Measurements from ENCODE around the gene TANK. TPM values are rescaled to one million over a fixed set of nuclear protein-coding genes. Genes with fewer than 3 reads are reported as not detected.

Gene TANK
- polyA plus RNA-seq, 1 donor from 2014 or later = 58.1 TPM

DNA sequence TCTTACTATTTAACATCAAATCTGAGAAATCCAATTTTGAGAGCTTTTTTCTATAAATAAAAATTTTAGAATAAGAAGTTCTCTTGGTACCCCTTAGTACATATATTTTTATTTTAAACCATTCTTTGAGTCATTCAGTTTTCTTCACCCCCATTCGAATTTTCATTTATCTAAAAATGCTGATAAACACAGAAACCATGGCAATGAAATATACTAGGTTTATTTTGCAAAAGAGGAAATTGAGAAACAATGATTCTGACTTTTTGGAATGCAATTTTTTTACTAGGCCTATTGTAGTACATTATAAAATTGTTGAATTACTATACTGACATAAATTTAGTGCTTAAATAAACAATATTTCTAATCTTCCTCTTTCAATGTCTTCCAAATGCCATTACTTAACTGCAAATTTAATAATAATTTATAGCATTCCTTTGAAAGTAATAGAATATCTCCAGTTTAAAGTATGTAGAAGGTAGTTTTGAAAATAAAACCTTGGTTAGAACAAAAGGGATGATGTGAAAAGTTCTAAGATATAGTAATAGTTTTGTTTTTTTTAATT lies 46.3 kb downstream of the TANK start:
- no peak overlapping the region for H3K9ac ChIP-seq (ENCODE audit: low read length)
- no peaks in the 10 kb centered on the region for H3K9me3 ChIP-seq (ENCODE audit: low read length)
- no peak overlapping the region for H3K4me2 ChIP-seq (ENCODE audit: low read length)
- H2AFZ ChIP-seq (ENCODE audit: low read depth, low read length) = no peak overlapping the region
- no peaks in the 10 kb centered on the region for H3K79me2 ChIP-seq (replicated peaks; ENCODE audit: insufficient read depth, low read length)
- peaks cover 6% of the 10 kb centered on the region for H3K36me3 ChIP-seq (ENCODE audit: insufficient read depth, low read length)
- H3F3A ChIP-seq (ENCODE audit: insufficient read depth, low read length, poor library complexity, severe bottlenecking) = no peaks in the 10 kb centered on the region
- H3K27me3 ChIP-seq (ENCODE audit: insufficient read depth, low read depth, low read length) = no peaks in the 10 kb centered on the region
- no peaks in the 10 kb centered on the region for H3K9me2 ChIP-seq (ENCODE audit: insufficient read depth, low read length)
- TF ChIP-seq EP300 (conservative IDR thresholded peaks at IDR 0.05; ENCODE audit: poor library complexity, severe bottlenecking) (no peak), TAF1 (IDR thresholded peaks at IDR 0.05; ENCODE audit: low read depth) (no peak), SMC3 (conservative IDR thresholded peaks at IDR 0.05; ENCODE audit: poor library complexity) (no peak), MXI1 (conservative IDR thresholded peaks at IDR 0.05; ENCODE audit: poor library complexity, severe bottlenecking) (no peak), RAD21 (conservative IDR thresholded peaks at IDR 0.05) (no peak), POLR2AphosphoS5 (IDR thresholded peaks at IDR 0.05) (no peak), EZH2 (IDR thresholded peaks at IDR 0.05; ENCODE audit: borderline replicate concordance, insufficient read depth, low read length, poor library complexity, severe bottlenecking) (no peak)
- TF ChIP-seq, protein P1, sequence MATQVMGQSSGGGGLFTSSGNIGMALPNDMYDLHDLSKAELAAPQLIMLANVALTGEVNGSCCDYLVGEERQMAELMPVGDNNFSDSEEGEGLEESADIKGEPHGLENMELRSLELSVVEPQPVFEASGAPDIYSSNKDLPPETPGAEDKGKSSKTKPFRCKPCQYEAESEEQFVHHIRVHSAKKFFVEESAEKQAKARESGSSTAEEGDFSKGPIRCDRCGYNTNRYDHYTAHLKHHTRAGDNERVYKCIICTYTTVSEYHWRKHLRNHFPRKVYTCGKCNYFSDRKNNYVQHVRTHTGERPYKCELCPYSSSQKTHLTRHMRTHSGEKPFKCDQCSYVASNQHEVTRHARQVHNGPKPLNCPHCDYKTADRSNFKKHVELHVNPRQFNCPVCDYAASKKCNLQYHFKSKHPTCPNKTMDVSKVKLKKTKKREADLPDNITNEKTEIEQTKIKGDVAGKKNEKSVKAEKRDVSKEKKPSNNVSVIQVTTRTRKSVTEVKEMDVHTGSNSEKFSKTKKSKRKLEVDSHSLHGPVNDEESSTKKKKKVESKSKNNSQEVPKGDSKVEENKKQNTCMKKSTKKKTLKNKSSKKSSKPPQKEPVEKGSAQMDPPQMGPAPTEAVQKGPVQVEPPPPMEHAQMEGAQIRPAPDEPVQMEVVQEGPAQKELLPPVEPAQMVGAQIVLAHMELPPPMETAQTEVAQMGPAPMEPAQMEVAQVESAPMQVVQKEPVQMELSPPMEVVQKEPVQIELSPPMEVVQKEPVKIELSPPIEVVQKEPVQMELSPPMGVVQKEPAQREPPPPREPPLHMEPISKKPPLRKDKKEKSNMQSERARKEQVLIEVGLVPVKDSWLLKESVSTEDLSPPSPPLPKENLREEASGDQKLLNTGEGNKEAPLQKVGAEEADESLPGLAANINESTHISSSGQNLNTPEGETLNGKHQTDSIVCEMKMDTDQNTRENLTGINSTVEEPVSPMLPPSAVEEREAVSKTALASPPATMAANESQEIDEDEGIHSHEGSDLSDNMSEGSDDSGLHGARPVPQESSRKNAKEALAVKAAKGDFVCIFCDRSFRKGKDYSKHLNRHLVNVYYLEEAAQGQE (IDR thresholded peaks at IDR 0.05; ENCODE audit: borderline replicate concordance) = no peak
- H4K20me1 ChIP-seq (ENCODE audit: insufficient read depth) = no peaks in the 10 kb centered on the region
- H3K4me3 ChIP-seq (ENCODE audit: low read length) = no peak overlapping the region
- H3K27ac ChIP-seq (ENCODE audit: low read length) = no peak overlapping the region

DNA sequence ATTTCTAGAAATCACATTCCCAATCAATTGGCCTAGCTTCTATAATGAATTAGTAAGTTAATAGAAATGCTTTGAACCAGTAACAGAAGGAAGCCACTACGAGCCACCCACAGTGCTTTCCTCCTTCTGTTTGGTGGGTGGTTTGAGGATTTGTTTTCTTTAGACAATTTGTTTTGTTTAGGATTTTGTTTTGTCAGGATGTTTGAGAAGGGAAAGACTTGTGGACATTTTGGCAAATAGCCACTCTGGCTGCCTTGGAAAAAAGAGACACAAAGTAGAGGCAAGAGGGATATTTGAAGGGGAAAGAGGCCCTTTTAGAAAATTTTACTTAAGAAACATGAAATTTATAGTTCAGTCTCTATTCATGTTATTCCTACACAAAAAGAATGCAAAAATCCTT lies 47.7 kb downstream of the TANK start:
- Histone ChIP-seq H3K79me2 (replicated peaks; ENCODE audit: insufficient read depth, low read length) (no peaks in the 10 kb centered on the region), H3K4me2 (ENCODE audit: low read length) (no peak overlapping the region), H3K36me3 (ENCODE audit: insufficient read depth, low read length) (peaks cover 6% of the 10 kb centered on the region), H3K9ac (ENCODE audit: low read length) (no peak overlapping the region), H3F3A (ENCODE audit: insufficient read depth, low read length, poor library complexity, severe bottlenecking) (no peaks in the 10 kb centered on the region), H2AFZ (ENCODE audit: low read depth, low read length) (no peak overlapping the region), H4K20me1 (ENCODE audit: insufficient read depth) (no peaks in the 10 kb centered on the region), H3K9me3 (ENCODE audit: low read length) (no peaks in the 10 kb centered on the region), H3K9me2 (ENCODE audit: insufficient read depth, low read length) (no peaks in the 10 kb centered on the region), H3K27ac (ENCODE audit: low read length) (no peak overlapping the region), H3K27me3 (ENCODE audit: insufficient read depth, low read depth, low read length) (no peaks in the 10 kb centered on the region), H3K4me3 (ENCODE audit: low read length) (no peak overlapping the region)
- TF ChIP-seq TAF1 (IDR thresholded peaks at IDR 0.05; ENCODE audit: low read depth) (no peak), POLR2AphosphoS5 (IDR thresholded peaks at IDR 0.05) (no peak), SMC3 (conservative IDR thresholded peaks at IDR 0.05; ENCODE audit: poor library complexity) (no peak), EZH2 (IDR thresholded peaks at IDR 0.05; ENCODE audit: borderline replicate concordance, insufficient read depth, low read length, poor library complexity, severe bottlenecking) (no peak), MXI1 (conservative IDR thresholded peaks at IDR 0.05; ENCODE audit: poor library complexity, severe bottlenecking) (no peak), EP300 (conservative IDR thresholded peaks at IDR 0.05; ENCODE audit: poor library complexity, severe bottlenecking) (no peak), RAD21 (conservative IDR thresholded peaks at IDR 0.05) (no peak)
- TF ChIP-seq, protein P1 (IDR thresholded peaks at IDR 0.05; ENCODE audit: borderline replicate concordance) = no peak
- TF ChIP-seq, protein P2, sequence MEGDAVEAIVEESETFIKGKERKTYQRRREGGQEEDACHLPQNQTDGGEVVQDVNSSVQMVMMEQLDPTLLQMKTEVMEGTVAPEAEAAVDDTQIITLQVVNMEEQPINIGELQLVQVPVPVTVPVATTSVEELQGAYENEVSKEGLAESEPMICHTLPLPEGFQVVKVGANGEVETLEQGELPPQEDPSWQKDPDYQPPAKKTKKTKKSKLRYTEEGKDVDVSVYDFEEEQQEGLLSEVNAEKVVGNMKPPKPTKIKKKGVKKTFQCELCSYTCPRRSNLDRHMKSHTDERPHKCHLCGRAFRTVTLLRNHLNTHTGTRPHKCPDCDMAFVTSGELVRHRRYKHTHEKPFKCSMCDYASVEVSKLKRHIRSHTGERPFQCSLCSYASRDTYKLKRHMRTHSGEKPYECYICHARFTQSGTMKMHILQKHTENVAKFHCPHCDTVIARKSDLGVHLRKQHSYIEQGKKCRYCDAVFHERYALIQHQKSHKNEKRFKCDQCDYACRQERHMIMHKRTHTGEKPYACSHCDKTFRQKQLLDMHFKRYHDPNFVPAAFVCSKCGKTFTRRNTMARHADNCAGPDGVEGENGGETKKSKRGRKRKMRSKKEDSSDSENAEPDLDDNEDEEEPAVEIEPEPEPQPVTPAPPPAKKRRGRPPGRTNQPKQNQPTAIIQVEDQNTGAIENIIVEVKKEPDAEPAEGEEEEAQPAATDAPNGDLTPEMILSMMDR (IDR thresholded peaks at IDR 0.05; ENCODE audit: poor library complexity, severe bottlenecking) = no peak
